Thoracic aorta (tissue), 2 donors: Measurements from ENCODE around the gene PRMT2. TPM values are rescaled to one million over a fixed set of nuclear protein-coding genes. Genes with fewer than 3 reads are reported as not detected.

Source experiments
- ATAC-seq: fragments of 150-250 bp; one replicate; pipeline ENCODE4 v1.8.0; 2017; ENCODE audit warnings: low read depth; ENCODE audit not compliant: insufficient number of reproducible peaks, low FRiP score
- DNase-seq: peaks from one replicate; pipeline ENCODE4 v3.0.0-alpha.2; 2020; ENCODE audit warnings: low spot score
- H3K27ac ChIP-seq, 2 donors: fragments of 200-600 bp; sonication (generic); 1 replicate in 1 of 2; 2 replicates in 1 of 2; pipeline ENCODE4 v1.5.1; 2016; ENCODE audit warnings: mild to moderate bottlenecking in 2 of 2, moderate library complexity in 2 of 2
- H3K27me3 ChIP-seq: fragments of 200-600 bp; sonication (generic); replicated peaks from 2 replicates; pipeline ENCODE4 v1.6.0; 2016; ENCODE audit warnings: mild to moderate bottlenecking; ENCODE audit not compliant: insufficient read depth
- H3K36me3 ChIP-seq: fragments of 200-600 bp; sonication (generic); one replicate; pipeline ENCODE4 v1.5.1; 2016
- H3K4me1 ChIP-seq, 2 donors: fragments of 200-600 bp; sonication (generic); 1 replicate in 1 of 2; 2 replicates in 1 of 2; pipeline versions ENCODE4 v1.5.1 to v1.6.0; 2016; ENCODE audit warnings: low read depth in 2 of 2, mild to moderate bottlenecking in 1 of 2; ENCODE audit not compliant: control insufficient read depth in 1 of 2
- H3K4me3 ChIP-seq: fragments of 200-600 bp; sonication (generic); 2 replicates; pipeline ENCODE4 v1.5.1; 2016; ENCODE audit warnings: mild to moderate bottlenecking
- H3K9me3 ChIP-seq: fragments of 200-600 bp; sonication (generic); 2 replicates; pipeline ENCODE4 v1.5.1; 2016
- total RNA-seq, 2 donors: library from RNA; depleted of rRNA; stranded (reverse); fragments of >200 nt; gene quantifications; one replicate each; pipeline versions ENCODE4 v1.1.0 to v1.2.3, GENCODE V29; 2016
- TF ChIP-seq, protein P1 (sequence below): fragments of 200-600 bp; sonication (generic); IDR thresholded peaks from one replicate; pipeline ENCODE4 v1.5.1; 2019; ENCODE audit warnings: antibody characterized with exemption

PRMT2 gene
- total RNA-seq, 2 donors from 2014 or later, result 125 to 126 TPM

DNA sequence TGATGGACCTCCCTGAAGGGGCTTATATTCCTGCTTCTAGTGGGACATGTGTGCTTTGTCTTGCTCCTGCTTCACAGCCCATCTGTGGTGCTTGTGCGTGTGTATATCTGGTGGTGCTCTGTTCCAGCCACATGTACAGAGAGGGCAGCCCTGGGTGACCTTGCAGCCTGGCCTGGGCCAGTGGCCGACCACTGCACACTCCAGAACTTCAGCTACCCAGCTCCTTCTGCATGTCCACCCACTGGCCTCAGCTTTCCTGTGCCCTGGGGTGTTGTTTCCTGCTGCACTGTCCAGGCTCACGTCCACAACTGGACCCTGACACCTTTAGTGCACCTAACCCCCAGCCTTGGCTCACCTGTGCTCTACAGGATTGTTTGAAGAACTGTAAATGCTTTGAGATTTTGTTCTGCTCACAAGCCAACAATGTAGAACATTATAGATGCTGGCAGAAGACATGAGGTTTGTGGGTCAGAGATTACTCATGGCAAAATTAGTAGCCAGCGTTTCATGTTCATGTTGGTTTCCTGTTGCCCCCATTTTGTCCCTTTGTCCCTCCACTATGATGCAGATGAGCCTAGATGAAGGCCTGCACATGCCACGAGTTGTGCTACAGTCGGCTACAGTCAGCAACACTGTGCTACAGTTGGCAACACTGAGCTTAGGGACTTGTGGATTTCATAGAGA lies 25.3 kb upstream of the PRMT2 start:
- no peak overlapping the region for H3K27ac ChIP-seq
- H3K36me3 ChIP-seq, result no peaks in the 10 kb centered on the region
- peaks cover 4% of the 10 kb centered on the region for H3K9me3 ChIP-seq
- H3K4me3 ChIP-seq, result no peak overlapping the region
- no peaks in the 10 kb centered on the region for H3K4me1 ChIP-seq
- DNase-seq (no peak), ATAC-seq (no peak)
- H3K27me3 ChIP-seq, result no peaks in the 10 kb centered on the region
- TF ChIP-seq, protein P1, sequence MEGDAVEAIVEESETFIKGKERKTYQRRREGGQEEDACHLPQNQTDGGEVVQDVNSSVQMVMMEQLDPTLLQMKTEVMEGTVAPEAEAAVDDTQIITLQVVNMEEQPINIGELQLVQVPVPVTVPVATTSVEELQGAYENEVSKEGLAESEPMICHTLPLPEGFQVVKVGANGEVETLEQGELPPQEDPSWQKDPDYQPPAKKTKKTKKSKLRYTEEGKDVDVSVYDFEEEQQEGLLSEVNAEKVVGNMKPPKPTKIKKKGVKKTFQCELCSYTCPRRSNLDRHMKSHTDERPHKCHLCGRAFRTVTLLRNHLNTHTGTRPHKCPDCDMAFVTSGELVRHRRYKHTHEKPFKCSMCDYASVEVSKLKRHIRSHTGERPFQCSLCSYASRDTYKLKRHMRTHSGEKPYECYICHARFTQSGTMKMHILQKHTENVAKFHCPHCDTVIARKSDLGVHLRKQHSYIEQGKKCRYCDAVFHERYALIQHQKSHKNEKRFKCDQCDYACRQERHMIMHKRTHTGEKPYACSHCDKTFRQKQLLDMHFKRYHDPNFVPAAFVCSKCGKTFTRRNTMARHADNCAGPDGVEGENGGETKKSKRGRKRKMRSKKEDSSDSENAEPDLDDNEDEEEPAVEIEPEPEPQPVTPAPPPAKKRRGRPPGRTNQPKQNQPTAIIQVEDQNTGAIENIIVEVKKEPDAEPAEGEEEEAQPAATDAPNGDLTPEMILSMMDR, result no peak

DNA sequence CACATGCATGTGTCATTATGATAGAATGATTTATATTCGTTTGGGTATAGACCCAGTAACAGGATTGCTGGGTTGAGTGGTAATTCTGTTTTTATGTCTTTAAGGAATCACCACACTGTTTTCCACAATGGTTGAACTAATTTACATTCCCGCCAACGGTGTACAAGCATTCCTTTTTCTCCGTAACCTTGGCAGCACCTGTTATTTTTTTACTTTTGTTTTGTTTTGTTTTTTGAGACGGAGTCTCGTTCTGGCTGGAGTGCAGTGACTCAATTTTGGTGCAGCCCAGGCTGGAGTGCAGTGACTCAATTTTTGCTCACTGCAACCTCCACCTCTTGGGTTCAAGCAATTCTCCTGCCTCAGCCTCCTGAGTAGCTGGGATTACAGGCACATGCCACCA lies 22.1 kb upstream of the PRMT2 start:
- no peak overlapping the region for H3K4me3 ChIP-seq
- H3K36me3 ChIP-seq, result no peaks in the 10 kb centered on the region
- H3K9me3 ChIP-seq, result peaks cover 4% of the 10 kb centered on the region
- H3K4me1 ChIP-seq, result no peaks in the 10 kb centered on the region
- no peak for ATAC-seq
- no peak for DNase-seq
- H3K27ac ChIP-seq, result no peak overlapping the region
- H3K27me3 ChIP-seq, result no peaks in the 10 kb centered on the region
- TF ChIP-seq, protein P1, result no peak

DNA sequence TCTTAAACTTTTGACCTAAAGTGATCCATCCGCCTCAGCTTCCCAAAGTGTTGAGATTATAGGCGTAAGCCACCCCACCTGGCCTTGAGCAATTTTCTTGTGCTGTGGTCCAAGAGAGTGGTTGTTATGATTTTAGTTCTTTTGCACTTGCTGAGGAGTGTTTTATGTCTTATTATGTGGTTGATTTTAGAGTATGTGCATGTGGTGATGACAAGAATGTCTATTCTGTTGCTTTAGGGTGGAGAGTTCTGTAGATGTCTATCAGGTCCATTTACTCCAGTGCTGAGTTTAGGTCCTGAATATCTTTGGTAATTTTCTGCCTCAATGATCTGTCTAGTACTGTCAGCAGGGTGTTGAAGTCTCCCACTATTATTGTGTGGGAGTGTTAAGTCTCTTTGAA lies 19.4 kb upstream of the PRMT2 start:
- Histone ChIP-seq H3K27me3 (no peaks in the 10 kb centered on the region), H3K4me3 (no peak overlapping the region), H3K9me3 (no peaks in the 10 kb centered on the region), H3K36me3 (no peaks in the 10 kb centered on the region), H3K4me1 (no peaks in the 10 kb centered on the region), H3K27ac (no peak overlapping the region)
- no peak for DNase-seq
- TF ChIP-seq, protein P1, result no peak
- ATAC-seq, result no peak

DNA sequence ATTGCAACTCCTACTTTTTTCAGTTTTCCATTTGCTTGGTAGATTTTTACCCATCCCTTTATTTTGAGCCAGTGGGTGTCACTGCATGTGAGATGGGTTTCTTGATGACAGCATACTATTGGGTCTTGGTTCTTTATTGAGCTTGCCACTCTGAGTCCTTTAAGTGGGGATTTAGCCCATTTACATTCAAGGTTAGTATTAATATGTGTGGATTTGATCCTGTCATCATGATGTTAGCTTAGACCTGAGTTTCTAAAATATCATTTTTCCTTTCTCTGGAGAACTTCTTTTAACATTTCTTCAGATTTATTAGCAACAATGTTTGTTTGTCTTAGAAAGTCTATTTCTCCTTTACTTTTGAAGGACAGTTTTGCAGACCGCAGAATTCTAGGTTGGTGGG lies 18.8 kb upstream of the PRMT2 start:
- Histone ChIP-seq H3K36me3 (no peaks in the 10 kb centered on the region), H3K4me1 (peaks cover 3 to 5% of the 10 kb centered on the region in 2 donors), H3K27ac (no peak overlapping the region), H3K4me3 (no peak overlapping the region), H3K9me3 (no peaks in the 10 kb centered on the region), H3K27me3 (no peaks in the 10 kb centered on the region)
- no peak for ATAC-seq
- TF ChIP-seq, protein P1, result no peak
- DNase-seq, result no peak

DNA sequence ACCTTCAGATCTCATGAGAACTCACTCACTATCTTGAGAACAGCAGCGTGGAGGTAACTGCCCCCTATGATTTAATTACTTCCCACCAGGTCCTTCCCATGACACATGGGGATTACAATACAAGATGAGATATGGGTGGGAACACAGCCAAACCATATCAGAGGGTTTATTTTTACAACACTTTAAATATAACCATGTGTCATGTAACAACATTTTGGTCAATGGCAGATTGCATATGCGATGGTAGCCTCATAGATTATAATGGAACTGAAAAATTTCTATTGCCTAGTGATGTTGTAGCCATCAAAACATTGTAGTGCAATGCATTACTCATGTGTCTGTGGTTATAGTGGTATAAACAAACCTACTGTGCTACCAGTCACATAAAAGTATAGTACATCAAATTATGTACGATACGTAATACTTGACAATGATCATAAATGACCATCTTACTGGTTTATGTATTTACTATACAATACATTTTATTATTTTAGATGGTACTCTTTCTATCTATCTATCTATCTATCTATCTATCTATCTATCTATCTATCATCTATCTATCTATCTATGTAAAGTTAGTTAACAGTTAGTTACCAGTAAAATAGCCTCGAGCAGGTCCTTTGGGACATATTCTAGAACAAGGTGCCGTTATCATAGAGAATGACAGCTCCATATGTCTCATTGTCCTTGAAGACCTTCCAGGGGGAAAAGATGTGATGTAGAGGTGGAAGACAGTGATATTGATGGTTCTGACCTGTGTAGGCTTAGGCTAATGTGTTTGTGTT lies 18.0 kb upstream of the PRMT2 start:
- TF ChIP-seq, protein P1, result no peak
- no peaks in the 10 kb centered on the region for H3K27me3 ChIP-seq
- H3K4me3 ChIP-seq, result no peak overlapping the region
- H3K9me3 ChIP-seq, result no peaks in the 10 kb centered on the region
- no peak for ATAC-seq
- DNase-seq, result no peak
- H3K36me3 ChIP-seq, result no peaks in the 10 kb centered on the region
- no peak overlapping the region for H3K27ac ChIP-seq
- H3K4me1 ChIP-seq, result peaks cover 5 to 13% of the 10 kb centered on the region in 2 donors
